Head of caudate nucleus (tissue), 42 donors: ENCODE data around the gene COL26A1.
A peak's percentile ranks its signal among the peaks of the same experiment; 100 is the strongest.
"Not testable (repeated sequence)": the region's sequence is repeated elsewhere in the genome, so short reads cannot be mapped to it uniquely, and the experiment has no call there.

Experiments
- DNase-seq, 42 donors: peaks; one replicate each; pipeline versions ENCODE4 v3.0.0 to v3.0.0-alpha.2; 2020 to 2021; ENCODE audit warnings: mixed read lengths in 7 of 42
- intact Hi-C: fragments of 100-400 bp; cut with DNase I; formaldehyde crosslinking; loops from one replicate; pipeline ENCODE4 v1.15.0; 2022

COL26A1 gene

DNA sequence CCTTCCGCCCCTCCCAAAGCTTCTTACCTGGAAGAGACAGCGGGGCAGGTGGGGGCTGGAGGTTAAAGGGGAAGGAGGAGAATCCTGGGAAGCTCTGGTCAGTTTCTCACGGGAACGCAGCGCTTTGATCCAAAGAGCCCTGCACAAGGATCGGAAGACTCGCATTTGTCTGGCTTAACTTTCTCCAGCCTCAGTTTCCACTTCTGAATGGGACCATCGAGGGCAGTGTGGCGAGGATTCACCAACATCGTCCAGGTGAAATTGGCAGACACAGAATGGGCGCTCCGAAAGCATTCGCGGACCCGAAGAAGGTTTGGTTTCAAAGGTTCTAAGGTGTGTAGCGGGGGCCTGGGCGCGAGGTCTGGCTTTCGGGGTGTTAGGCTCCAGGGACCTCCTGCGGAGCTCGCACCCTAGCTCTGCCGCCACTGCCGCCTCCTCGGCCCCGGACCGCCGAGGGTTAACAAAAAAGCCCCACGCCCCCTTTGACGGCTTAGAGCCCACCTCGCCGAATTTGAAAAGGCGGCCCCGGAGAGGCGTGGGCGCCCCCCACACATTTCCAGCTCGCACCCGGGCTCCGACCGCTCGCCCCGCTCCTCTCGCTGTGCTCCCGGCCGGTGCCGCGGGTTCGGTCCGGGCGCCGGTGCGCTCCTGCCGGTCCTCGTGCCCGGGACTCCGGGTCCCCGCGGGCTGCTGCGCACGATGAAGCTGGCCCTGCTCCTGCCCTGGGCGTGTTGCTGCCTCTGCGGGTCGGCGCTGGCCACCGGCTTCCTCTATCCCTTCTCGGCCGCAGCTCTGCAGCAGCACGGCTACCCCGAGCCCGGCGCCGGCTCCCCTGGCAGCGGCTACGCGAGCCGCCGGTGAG, at the start of gene COL26A1:
TSS of gene COL26A1 (plus strand) at position 542 of the 862 bp plus-strand sequence. CDS start at position 700, 158 bp downstream.
- intact Hi-C loops: no loop called here
- peak in 29 of 42 donors; percentile 4 to 62 (median 20) for DNase-seq

DNA sequence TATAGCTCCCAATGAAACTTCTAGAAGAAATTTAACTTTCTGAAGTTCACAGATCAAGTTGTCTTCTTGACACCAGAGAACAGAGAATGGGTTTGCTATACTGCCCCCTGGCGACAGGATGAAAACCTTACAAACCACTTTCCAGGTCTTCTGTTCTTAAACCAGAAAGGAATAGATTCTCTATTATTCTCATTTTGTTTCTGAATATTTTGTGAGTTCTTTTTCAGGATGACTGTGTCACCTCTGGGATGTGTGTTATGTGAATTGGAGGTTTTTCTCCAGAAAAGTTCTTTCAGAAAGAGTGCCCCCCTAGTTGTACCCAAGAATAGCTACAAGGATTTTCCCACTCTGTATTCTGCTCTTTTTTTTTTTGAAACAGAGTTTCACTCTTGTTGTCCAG, 47.3 kb upstream of the COL26A1 start:
- DNase-seq: peak in 36 of 42 donors; percentile 9 to 82 (median 54)
- intact Hi-C loops: no loop called here

DNA sequence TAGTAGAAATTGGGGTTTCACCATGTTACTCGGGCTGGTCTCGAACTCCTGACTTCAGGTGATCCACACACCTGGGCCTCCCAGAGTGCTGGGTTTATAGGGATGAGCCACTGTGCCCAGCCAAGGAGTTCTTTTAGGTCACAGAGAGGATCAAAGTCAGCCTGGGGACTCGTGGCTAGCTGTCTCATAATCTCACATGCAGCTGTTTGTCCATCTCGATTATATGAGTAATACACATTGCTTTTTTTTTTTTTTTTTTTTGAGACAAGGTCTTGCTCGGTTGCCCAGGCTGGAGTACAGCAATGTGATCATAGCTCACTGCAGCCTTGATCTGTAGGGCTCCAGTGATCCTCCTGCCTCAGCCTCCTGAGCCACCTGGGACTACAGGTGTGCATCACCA, 43.3 kb upstream of the COL26A1 start:
- DNase-seq: no peak
- intact Hi-C loops: no loop called here

DNA sequence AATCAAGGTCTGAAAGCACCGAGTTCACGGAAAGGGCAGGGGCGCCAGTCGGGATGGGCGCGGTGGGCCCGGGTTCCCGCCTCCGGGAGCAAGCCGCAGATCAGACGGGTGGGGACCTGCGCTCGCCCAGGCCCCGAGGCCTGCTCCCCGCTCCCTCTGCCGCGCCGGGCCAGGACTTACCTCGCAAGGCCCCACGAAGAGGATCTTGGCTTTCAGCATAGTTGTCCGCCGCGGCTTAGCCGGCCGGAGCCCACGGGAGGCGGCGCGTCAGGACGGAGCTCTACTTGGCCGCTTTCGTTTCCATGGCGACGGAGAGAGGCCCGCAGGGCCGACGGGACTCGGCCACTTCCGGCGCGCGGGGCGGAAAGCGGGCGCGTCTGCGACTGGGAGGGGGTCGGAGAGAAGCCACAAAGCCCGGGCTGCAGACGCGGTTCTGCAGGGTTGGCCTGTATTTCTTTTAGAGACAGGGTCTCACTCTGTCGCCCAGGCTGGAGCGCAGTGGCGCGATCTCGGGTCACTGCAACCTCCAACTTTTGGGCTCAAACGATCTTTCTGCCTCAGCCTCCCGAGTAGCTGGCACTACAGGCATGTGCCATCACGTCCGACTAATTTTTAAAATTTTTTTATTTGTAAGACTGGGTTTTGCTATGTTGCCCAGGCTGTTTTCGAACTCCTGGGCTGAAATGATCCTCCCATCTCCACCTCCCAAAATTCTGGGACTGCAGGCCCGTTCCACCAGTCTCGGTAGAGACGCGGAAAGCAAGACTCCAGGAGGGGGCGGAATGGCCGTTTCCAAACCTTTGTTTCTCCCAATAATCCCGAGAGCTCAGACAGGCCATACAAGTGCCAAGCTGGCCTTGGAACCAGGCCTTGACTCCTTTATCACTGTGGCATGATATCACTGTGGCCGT, 40.9 kb upstream of the COL26A1 start, which contains the start of gene IFT22:
TSS of gene IFT22 (minus strand) at position 322 of the 911 bp plus-strand sequence. CDS start at position 219, 103 bp downstream.
- peak; percentile 76 to 95 (median 90) for DNase-seq
- intact Hi-C loops: no loop called here

DNA sequence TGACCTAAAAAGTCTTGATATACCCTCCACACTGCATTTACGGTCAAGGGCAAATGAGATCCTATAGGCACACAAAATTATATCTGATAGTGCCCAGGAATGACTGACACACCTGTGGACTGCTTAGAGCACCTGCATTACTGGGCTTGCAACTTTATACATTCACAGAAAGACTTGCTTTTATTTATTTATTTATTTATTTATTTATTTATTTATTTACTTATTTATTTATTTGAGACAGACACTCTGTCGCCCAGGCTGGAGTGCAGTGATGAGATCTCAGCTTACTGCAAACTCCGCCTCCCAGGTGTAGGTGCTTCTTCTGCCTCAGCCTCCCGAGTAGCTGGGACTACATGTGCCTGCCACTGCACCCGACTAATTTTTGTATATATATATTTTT, 34.5 kb upstream of the COL26A1 start:
- intact Hi-C loops: no loop called here
- no peak for DNase-seq

DNA sequence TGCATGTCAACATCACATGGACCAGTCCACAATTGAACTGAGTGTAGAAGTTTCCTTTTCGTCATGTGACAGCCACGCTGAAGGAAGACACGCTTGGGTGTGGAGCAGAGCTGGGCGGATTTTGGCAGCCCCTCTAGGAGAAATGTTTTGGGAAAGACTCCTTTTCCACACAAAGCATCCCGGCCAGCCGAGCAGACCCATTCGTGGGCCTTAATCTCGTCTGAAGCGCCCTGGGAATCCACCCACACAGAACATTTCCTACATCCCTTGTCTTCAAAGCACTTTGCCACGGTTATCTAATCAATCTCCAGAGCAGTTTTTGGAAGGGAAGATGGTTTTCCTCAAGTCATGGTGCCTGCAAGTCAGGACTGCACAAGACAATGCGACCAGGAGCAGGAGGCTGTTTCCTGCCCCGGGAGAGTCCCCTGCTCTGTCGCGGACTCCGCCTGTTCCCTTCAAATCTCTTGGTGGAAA, 32.6 kb upstream of the COL26A1 start:
- DNase-seq: no peak

DNA sequence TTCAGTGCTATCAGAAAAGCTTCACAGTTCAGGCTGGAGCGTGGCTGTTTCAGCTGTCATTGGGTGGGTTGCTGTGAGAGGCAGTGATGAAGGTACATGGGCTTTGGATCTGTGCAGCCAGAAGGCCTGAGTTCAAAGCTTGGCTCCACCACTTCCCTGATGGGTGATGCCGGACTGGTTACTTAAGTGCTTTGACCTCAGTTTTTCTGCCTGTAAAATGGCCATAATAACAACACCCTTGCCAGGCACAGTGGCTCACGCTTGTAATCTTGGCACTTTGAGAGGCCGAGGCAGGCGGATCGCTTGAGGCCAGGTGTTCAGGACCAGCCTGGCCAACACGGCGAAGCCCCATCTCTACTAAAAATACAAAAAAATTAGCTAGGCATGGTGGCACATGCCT, 30.6 kb upstream of the COL26A1 start:
- DNase-seq: no peak

More for the DNA sequence above, 32.6 kb upstream of the COL26A1 start:
- intact Hi-C loops: no loop called here

DNA sequence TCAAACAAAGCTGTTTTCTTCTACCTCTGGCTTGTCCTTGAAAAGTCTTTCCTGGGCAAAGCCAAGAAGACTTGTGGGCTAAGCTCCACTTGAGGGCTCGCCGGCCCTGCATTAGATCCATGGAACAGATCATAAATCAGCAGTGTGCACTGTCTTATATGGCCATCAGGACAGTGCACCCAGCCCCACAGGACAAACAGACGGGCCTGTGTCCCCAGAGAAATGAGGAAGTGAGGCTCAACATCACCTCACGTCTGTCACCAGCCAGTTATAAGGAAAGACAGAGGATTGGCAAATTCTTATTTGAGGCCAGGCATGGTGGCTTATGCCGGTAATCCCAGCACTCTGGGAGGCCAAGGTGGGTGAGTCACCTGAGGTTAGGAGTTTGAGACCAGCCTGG, 28.8 kb upstream of the COL26A1 start:
- intact Hi-C loops: no loop called here
- DNase-seq: no peak

More for the DNA sequence above, 30.6 kb upstream of the COL26A1 start:
- intact Hi-C loops: no loop called here

DNA sequence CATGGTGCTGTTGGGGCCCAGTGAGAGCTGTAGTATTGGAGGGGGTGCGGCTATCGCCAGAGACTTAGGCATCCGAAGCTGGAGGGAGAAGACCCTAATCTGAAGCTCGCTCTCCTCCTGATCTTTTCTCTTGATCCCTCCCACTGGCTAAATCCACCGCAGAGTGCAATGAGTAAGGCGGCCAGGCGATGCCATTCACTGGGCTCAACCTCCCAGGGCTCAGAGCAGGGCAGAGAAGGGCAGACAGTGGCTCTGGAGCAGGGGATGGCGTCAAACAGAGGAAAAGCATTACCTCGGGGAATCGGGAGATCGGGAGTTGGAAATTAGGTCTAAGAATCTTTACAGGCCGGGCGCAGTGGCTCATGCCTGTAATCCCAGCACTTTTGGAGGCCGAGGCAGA, 22.3 kb upstream of the COL26A1 start:
- intact Hi-C loops: no loop called here
- DNase-seq: no peak

DNA sequence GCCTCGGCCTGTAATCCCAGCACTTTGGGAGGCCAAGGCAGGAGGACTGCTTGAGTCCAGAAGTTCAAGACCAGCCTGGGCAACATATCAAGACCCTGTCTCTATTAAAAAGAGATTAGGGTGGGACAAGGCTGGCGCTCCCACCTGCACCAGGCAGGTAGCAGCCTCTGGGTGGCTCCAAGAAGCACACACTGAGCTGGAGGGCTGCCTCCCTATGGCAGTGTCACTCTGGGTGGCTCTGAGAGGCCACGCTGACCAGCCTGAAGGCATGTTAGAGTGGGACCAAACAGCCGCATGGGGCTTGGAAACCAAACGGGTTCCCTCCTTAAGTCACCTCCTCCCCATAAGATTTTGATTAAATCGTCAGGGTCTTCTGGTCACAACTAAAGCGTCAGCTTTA, 19.8 kb upstream of the COL26A1 start:
- intact Hi-C loops: no loop called here
- DNase-seq: no peak

DNA sequence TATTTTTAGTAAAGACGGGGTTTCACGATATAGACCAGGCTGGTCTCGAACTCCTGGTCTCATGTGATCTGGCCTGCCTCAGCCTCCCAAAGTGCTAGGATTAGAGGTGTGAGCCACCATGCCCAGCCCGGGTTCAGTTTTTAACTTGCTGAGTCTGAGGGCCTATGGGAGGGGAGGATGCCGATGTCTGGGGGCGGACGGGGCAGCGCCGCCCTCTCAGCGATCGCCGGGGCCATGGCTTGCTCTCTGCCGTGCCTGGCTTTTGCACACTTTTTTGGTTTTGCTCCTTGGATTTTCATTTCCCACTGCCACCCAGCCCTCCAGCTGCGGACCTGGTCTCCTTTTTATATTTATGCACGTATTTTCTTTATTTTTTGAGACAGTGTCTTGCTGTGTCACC, 15.2 kb upstream of the COL26A1 start:
- intact Hi-C loops: no loop called here
- DNase-seq: no peak

DNA sequence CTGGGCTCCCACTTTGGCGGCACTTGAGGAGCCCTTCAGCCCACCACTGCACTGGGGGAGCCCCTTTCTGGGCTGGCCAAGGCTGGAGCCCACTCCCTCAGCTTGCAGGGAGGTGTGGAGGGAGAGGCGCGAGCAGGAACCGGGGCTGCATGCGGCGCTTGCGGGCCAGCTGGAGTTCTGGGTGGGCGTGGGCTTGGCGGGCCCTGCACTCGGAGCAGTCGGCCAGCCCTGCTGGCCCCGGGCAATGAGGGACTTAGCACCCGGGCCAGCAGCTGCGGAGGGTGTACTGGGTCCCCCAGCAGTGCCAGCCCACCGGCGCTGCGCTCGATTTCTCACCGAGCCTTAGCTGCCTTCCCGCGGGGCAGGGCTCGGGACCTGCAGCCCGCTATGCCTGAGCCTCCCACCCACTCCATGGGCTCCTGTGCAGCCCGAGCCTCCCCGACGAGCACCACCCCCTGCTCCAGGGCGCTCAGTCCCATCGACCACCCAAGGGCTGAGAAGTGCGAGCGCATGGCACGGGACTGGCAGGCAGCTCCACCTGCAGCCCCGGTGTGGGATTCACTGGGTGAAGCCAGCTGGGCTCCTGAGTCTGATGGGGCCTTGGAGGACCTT, 14.1 kb upstream of the COL26A1 start:
- intact Hi-C loops: not testable (repeated sequence)

DNA sequence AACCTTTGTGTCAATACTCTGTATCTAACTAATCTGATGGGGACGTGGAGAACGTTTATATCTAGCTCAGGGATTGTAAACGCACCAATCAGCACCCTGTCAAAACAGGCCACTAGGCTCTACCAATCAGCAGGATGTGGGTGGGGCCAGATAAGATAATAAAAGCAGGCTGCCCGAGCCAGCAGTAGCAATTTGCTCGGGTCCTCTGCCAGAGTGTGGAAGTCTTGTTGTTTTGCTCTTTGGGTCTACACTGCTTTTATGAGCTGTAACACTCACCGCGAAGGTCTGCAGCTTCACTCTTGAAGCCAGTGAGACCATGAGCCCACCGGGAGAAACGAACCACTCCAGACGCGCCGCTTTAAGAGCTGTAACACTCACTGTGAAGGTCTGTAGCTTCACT, 13.4 kb upstream of the COL26A1 start:
- intact Hi-C loops, DNase-seq: not testable (repeated sequence)

More for the DNA sequence above, 14.1 kb upstream of the COL26A1 start:
- not testable (repeated sequence) for DNase-seq

DNA sequence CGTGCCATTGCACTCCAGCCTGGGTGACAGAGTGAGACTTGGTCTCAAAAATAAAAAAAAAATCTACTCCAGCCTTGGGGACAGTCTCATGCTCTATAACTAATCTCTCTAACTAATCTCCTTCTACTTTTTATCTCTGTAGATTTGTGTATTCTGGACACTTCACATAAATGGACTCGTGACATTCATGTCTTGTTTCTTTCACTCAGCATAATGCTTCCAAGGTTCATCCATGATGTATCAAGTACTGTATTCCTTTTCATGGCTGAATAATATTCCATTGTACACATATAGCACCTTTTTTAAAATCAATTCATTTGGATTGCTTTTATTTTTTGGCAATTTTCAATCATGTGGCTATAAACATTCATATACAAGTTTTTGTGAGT, 9.8 kb upstream of the COL26A1 start:
- DNase-seq: no peak
- intact Hi-C loops: no loop called here

DNA sequence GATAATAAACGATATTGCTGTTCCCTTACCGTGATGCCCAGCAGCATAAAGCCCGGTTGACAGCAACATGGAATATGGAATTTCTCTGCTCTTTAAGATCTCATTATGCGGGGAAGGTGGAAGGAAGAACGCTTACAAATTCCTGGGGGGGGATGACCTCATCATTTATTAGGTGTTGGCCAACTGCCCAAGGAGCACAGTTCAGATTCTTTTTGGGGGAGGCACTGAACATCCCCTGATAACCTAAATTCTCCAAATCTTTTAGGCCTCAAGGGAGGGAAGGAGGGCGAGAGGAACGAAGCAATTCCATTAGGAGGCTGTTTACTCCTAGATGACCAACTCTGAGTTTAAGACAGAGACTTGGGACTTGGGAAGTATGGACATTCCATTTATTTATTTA, 5.2 kb upstream of the COL26A1 start:
- intact Hi-C loops: no loop called here
- no peak for DNase-seq

DNA sequence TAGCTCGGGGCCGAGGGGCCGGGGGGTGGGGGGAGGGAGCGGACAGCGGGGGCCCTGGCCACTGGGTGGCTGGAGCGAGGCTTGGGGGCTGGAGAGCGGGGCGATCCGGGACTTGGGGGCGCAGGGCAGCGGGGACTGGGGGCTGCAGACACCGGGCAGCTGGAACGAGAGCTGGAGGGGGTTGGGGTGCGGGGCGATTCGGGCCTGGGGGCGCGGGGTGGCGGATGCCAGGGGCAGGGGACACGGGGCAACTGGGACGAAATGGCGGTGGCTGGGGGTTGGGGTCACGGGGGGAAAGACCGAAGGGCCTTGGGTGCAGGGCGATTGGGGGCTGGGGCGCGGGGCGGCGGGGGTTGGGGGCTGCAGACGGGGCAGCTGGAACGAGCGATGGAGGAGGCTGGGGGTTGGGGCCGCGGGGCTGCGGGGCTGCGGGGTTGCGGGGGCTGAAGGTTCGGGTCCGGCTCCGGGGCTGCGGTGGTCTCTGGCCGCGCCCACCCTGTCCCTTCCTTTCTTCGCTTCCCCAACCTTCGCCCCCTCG, 590 bp downstream of the COL26A1 start:
- intact Hi-C loops: no loop called here
- no peak for DNase-seq

DNA sequence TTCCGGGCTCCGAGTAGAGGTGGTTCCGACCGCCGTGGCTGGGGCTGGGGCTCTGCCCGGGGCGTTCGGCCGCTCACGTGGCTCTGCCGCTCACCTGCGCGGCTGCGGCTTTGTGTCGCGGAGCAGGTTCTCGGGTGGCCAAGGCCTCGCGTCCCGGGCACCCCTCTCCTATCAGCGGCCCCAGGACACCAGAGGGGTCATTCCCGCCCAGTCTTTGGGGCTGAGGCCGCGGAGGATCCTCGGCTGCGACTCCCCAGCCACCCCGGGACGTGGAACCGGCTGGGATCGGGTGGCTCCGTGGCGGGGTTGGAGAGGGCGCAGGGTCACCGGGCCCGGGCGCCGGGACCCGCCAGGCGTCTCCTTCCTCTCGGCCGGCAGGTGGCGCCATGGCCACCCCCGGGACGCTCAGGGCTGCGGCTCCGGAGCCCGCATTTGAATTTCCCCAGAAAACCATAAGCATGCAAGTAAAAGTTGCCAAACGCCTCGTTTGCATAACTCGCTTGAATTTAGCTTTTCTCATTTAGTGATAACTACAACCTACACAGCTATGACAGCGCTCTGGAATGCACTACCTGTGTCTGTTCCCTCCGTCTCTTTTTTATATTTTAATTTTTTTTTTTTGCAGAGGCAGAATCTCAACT, 1.2 kb downstream of the COL26A1 start:
- peak; percentile 20 to 88 (median 72) for DNase-seq
- intact Hi-C loops: no loop called here

DNA sequence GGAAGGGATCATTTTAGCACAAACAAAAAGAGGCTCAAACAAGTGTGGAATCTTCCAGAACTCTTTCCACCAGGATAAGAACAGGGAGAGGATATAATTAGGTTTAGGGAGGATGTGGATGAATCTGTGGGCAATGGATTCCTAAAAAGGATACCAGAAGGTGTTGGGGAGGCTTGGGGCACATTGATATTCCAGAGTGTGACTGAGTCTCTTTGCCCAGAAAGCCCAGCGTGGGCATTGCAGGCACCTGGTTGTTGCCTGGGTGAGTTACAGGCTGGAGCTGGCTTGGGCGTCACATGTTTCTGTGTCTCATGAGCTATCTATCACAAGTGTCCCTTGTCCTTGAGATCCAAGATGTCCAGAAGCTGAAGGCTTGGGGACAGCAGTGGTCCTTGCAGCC, 3.3 kb downstream of the COL26A1 start:
- intact Hi-C loops: no loop called here
- peak in 3 of 42 donors; percentile 16 to 46 (median 26) for DNase-seq

DNA sequence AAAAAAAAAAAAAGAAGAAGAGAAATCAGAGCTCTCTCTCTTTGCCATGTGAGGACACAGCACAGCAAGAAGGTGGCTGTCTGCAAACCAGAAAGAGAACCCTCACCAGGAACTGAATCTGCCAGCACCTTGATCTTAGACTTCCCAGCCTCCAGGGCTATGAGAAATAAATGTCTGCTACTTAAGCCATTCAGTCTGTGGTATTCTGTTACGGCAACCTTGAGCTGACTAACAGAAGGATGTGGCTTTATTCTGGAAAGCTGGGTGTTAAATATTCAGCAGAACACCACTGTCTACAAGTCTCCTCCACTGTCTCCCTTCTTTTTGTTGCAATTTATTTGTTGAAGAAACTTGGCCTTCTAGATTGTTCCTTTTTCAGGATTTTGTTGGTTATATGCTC, 5.0 kb downstream of the COL26A1 start:
- DNase-seq: no peak
- intact Hi-C loops: no loop called here
